Measurements from ENCODE around the gene FRK. TPM values are rescaled to one million over a fixed set of nuclear protein-coding genes. Genes with fewer than 3 reads are reported as not detected.

FRK gene
- total and polyA plus RNA-seq, 2 experiments from 2014 or later = 2.7 to 16.9 TPM

DNA sequence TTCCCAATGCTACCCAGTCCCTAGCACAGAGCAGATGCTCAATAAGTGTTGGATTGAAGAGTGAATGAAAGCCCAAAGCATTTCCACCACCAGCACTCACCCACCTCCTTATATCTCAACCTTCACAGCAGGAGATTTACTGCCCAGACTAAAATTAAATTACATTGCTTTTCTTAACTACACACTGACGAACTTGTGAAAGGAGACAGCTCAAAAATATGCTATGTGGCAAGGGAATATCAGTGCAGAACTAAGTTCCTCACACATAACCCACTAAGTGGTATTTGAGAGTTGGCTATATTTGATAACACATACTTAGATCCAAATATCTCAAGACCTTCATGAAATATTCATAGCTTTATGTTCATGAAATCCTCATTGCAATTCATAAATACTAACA lies 137.7 kb downstream of the FRK start:
- 74% methylated on average over 1 of the region's 1 CpG for WGBS (ENCODE audit: low lambda C conversion rate, missing lambda C conversion rate)
- no peaks in the 10 kb centered on the region for H3K27me3 ChIP-seq
- H3K27ac ChIP-seq = no peak overlapping the region
- no peak for DNase-seq (ENCODE audit: low spot score)
- H3K4me2 ChIP-seq = no peak overlapping the region
- no peaks in the 10 kb centered on the region for H3K36me3 ChIP-seq (replicated peaks; ENCODE audit: insufficient read depth, low read depth)
- H3K4me3 ChIP-seq = no peak overlapping the region
- no peaks in the 10 kb centered on the region for H3K9me3 ChIP-seq (ENCODE audit: low read depth)
- TF ChIP-seq EZH2 (IDR thresholded peaks at IDR 0.05; ENCODE audit: borderline replicate concordance) = no peak
- TF ChIP-seq, protein P1, sequence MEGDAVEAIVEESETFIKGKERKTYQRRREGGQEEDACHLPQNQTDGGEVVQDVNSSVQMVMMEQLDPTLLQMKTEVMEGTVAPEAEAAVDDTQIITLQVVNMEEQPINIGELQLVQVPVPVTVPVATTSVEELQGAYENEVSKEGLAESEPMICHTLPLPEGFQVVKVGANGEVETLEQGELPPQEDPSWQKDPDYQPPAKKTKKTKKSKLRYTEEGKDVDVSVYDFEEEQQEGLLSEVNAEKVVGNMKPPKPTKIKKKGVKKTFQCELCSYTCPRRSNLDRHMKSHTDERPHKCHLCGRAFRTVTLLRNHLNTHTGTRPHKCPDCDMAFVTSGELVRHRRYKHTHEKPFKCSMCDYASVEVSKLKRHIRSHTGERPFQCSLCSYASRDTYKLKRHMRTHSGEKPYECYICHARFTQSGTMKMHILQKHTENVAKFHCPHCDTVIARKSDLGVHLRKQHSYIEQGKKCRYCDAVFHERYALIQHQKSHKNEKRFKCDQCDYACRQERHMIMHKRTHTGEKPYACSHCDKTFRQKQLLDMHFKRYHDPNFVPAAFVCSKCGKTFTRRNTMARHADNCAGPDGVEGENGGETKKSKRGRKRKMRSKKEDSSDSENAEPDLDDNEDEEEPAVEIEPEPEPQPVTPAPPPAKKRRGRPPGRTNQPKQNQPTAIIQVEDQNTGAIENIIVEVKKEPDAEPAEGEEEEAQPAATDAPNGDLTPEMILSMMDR (IDR thresholded peaks at IDR 0.05; ENCODE audit: poor library complexity) = no peak
- no peak for TF ChIP-seq EZH2phosphoT487 (IDR thresholded peaks at IDR 0.05; ENCODE audit: low read depth, severe bottlenecking, unreplicated experiment)
- no peaks in the 10 kb centered on the region for H4K20me1 ChIP-seq (ENCODE audit: insufficient read depth, poor library complexity, severe bottlenecking)
- H3K79me2 ChIP-seq = no peaks in the 10 kb centered on the region
- no peaks in the 10 kb centered on the region for H3K9me2 ChIP-seq (replicated peaks; ENCODE audit: insufficient read depth)
- H3K4me1 ChIP-seq (ENCODE audit: insufficient read depth) = no peaks in the 10 kb centered on the region
- no peak overlapping the region for H2AFZ ChIP-seq

DNA sequence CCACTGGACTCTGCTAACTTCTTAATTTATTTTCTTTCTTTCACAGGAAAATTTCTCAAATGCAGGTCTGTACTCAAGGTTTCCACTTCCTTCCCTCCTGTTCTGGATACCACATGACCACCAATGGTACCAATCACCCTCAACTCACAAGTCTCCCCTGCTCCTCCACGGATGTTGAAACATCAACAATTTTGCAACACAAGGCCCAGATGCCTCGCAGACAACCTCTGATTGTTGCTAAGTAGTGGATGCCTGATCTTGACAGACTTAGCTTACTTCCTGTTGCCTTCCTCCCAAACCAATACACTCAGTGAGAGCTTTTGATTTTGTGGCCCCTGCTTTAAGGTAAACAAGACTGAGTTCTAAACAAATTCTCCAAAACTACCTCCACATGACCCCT lies 146.6 kb downstream of the FRK start:
- H3K4me2 ChIP-seq = no peak overlapping the region
- no peaks in the 10 kb centered on the region for H3K27me3 ChIP-seq
- 41% methylated on average over 2 of the region's 2 CpGs for WGBS (ENCODE audit: low lambda C conversion rate, missing lambda C conversion rate)
- H3K36me3 ChIP-seq (replicated peaks; ENCODE audit: insufficient read depth, low read depth) = no peaks in the 10 kb centered on the region
- no peak overlapping the region for H3K4me3 ChIP-seq
- no peaks in the 10 kb centered on the region for H3K9me2 ChIP-seq (replicated peaks; ENCODE audit: insufficient read depth)
- no peaks in the 10 kb centered on the region for H3K9me3 ChIP-seq (ENCODE audit: low read depth)
- H3K27ac ChIP-seq = no peak overlapping the region
- no peaks in the 10 kb centered on the region for H4K20me1 ChIP-seq (ENCODE audit: insufficient read depth, poor library complexity, severe bottlenecking)
- TF ChIP-seq EZH2phosphoT487 (IDR thresholded peaks at IDR 0.05; ENCODE audit: low read depth, severe bottlenecking, unreplicated experiment) (no peak), EZH2 (IDR thresholded peaks at IDR 0.05; ENCODE audit: borderline replicate concordance) (no peak)
- TF ChIP-seq, protein P1 (IDR thresholded peaks at IDR 0.05; ENCODE audit: poor library complexity) = no peak
- no peaks in the 10 kb centered on the region for H3K79me2 ChIP-seq
- DNase-seq (ENCODE audit: low spot score) = no peak
- no peaks in the 10 kb centered on the region for H3K4me1 ChIP-seq (ENCODE audit: insufficient read depth)
- H2AFZ ChIP-seq = no peak overlapping the region

DNA sequence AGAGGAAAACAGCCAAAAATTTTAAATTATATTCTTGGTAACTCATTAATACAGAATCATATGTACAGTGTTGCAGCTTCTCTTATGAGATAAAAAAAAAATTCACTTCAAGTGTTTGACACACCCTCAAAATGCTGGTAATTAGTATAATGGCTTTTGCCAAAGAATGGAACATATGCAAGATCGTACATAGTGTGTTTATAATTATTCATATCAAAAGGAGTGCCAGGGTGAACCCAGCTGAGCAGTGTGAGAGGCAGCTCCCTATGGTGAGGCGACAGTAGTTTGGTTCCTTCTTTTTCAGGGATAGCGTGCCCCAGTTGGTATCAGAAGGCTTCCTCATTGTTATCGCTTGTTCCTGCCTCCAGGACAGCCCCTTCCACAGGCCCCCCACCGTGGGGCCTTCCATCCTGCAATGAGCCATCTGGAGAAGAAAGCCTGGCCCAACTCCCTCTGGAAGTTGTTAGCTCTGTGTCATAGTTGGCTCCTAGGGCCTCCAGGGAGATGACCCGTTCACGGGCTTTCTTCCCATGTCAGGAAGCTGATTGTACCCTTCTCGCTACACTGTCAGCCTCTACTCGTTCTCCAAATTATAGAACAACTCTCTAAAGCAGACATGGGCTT lies 150.7 kb downstream of the FRK start:
- no peaks in the 10 kb centered on the region for H3K9me3 ChIP-seq (ENCODE audit: low read depth)
- no peaks in the 10 kb centered on the region for H3K36me3 ChIP-seq (replicated peaks; ENCODE audit: insufficient read depth, low read depth)
- H3K27ac ChIP-seq = no peak overlapping the region
- no peak overlapping the region for H2AFZ ChIP-seq
- H3K4me1 ChIP-seq (ENCODE audit: insufficient read depth) = no peaks in the 10 kb centered on the region
- H3K79me2 ChIP-seq = no peaks in the 10 kb centered on the region
- H3K9me2 ChIP-seq (replicated peaks; ENCODE audit: insufficient read depth) = no peaks in the 10 kb centered on the region
- DNase-seq (ENCODE audit: low spot score) = no peak
- WGBS (ENCODE audit: low lambda C conversion rate, missing lambda C conversion rate) = 84% methylated on average over 9 of the region's 9 CpGs
- no peaks in the 10 kb centered on the region for H3K27me3 ChIP-seq
- H3K4me2 ChIP-seq = no peak overlapping the region
- TF ChIP-seq EZH2phosphoT487 (IDR thresholded peaks at IDR 0.05; ENCODE audit: low read depth, severe bottlenecking, unreplicated experiment) (no peak), EZH2 (IDR thresholded peaks at IDR 0.05; ENCODE audit: borderline replicate concordance) (no peak)
- TF ChIP-seq, protein P1 (IDR thresholded peaks at IDR 0.05; ENCODE audit: poor library complexity) = no peak
- no peaks in the 10 kb centered on the region for H4K20me1 ChIP-seq (ENCODE audit: insufficient read depth, poor library complexity, severe bottlenecking)
- H3K4me3 ChIP-seq = no peak overlapping the region
